Measurements from ENCODE around the gene ARHGEF1.

- TF ChIP-seq REST (tag by site-specific recombination; IDR thresholded peaks at IDR 0.05) = no peak
- TF ChIP-seq, protein P1, sequence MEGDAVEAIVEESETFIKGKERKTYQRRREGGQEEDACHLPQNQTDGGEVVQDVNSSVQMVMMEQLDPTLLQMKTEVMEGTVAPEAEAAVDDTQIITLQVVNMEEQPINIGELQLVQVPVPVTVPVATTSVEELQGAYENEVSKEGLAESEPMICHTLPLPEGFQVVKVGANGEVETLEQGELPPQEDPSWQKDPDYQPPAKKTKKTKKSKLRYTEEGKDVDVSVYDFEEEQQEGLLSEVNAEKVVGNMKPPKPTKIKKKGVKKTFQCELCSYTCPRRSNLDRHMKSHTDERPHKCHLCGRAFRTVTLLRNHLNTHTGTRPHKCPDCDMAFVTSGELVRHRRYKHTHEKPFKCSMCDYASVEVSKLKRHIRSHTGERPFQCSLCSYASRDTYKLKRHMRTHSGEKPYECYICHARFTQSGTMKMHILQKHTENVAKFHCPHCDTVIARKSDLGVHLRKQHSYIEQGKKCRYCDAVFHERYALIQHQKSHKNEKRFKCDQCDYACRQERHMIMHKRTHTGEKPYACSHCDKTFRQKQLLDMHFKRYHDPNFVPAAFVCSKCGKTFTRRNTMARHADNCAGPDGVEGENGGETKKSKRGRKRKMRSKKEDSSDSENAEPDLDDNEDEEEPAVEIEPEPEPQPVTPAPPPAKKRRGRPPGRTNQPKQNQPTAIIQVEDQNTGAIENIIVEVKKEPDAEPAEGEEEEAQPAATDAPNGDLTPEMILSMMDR (tag by site-specific recombination; IDR thresholded peaks at IDR 0.05) = no peak
Measured at GRCh38 chr19:41861846-41862245, 21.1 kb upstream of the ARHGEF1 start.
